NCI-H446 (cell line): Measurements from ENCODE around the gene RSKR.
"Not testable (repeated sequence)": the region's sequence is repeated elsewhere in the genome, so short reads cannot be mapped to it uniquely, and the experiment has no call there.

Experiments
- DNase-seq, 2 experiments: peaks; one replicate each; lab custom pipeline; 2025; lab: John Stamatoyannopoulos, UW

The RSKR gene

DNA sequence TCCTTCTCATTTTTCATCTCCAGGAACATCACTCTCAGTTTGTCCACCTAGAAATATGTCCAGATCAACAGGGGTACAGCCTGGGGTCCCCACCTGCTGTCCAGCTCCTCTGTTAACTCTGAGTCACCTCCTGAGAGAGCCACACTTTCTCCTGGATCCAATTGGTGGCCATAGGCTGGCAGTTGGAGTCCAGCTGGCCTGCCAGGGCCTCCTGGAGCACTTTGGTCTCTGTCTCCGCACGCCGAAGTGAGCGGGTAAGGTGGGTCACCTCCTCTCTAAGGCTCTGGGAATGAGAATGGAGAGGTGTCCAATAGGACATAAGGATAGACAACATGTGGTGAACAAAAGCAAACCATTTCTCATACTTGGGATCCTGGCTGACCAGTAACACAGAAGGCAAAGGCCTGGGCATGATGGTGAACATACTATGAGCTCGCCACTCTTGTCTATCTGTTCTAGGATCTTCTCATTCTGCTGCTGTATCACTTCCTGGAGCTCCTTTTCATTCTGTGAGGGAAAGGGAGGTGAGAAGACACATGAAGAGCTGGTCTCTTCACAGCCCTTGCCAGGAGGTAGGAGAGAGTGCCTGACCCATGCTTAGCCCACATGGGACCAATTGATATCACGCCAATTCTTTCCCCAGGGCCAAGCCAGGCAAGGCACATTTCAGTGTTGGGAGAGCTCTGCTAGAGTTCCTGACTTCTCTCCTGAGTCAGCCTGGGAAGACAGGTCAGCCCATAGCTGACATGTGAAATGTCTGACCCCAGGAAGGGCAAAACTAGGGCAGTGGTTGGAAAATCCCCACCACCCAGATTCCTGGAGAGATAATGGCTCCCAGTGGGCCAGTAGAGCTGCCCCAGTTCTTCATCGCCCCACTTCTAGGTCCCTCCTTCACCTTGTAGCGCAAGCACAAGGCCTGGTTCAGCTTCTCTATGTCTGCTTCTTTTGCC is 35.5 kb downstream of the RSKR start:
- no peak for DNase-seq

DNA sequence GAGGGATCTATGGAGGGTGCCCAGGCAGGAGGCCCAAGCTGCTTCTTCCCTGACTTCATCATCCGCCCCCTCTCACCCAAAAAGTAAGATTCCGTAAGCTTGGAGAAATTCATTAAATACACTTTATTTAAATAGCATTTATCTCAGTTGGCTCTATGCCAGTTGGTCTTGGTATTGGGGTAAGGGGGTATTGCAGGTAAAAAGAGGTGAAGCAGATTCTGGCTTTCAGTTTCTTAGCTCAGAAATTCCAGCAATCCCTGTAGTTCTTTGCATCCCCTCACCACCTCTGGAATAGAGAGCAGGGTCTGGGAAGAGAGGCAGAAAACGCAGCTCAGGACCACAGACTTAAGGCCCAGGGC is 36.5 kb downstream of the RSKR start:
- no peak for DNase-seq

DNA sequence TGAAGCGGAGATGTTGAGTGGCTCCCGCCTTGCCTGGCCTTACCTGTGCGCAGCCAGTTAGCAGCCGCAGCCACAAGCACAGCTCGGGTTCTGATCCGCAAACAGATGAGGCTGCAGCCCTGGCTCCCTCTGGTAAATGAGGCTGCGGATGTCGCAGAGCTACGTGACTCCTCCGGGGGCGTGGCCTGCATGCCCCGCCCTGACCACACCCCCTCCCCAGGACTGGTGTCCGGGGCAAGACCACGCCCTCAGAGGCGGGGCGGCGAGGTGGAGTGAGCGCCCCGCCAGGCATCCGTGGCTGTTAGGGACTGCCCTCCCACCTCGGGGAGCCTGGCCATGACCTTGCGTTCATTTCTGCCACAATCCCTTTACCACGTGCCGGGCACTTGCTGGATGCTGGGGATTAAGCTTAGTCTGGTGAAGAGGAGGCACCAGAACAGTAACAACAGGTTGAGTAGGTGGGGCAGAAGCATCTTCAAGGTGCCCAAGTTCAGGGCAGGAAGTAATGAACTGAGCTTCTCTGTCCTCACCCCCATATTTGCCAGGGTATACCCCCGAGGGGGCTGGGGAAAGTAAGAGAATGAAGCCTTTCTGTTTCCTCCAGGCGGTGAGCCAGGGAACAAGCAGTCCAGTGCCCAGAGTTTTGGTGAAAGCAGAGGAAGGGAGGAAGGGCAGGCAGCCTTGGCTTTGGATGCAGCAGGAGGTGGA is 37.1 kb downstream of the RSKR start, which contains the start of gene ALDOC:
Gene ALDOC, minus strand, starts transcription at position 138 of the 708 bp plus-strand sequence. CDS start 1,363 bp downstream, outside the sequence.
- DNase-seq: peak; percentile 51 to 82

DNA sequence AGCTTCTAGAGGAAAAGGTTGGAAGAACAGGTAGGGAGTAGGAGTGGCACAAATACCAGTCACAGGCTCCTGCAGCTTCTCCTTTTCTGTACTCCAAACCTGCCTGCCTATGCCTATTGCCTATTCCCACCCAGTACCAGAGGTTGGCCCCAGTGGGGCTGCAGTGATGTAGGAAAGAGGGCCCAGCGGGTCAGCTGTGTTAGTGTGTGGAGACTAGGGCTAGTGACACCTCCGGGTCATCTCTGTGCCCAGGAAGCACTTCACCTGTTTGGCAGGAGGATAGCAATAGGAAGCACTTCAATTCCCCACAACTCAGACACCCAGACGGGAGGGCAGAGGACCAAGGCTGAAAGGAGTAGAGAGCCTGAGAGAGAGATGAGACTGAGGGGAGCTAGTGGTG is 38.0 kb downstream of the RSKR start:
- DNase-seq: not testable (repeated sequence)

DNA sequence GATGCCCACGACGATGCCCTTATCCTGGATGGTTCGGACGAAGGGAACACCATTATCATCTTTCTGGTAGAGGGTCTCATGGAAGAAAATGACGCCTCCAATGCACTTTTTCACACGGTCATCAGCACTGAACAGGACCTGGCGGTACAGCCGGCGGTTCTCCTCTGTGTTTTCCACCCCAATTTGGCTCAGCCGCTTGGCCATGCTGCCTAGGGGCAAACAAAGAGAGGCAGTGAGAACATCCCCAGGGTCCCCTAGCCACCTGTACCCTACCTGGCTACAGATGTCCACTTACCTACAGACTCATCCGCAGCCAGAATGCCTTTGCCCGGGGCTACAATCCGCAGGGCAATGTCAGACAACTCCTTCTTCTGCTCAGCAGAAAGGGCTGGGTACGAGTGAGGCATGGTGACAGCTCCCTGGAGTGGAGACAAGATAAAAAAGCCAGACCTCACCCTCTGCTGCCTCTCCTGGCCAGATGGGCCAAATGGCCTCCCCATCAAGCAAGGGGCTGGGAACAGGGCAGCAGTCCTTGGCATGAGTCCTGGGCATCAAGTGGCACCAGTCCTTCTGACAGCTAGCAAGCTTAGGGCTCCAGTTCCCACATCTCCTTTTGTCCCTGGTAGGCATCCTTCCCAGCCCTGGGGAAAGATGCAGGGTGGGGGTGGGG is 38.7 kb downstream of the RSKR start:
- DNase-seq: peak in 1 of 2 experiments; percentile 15

DNA sequence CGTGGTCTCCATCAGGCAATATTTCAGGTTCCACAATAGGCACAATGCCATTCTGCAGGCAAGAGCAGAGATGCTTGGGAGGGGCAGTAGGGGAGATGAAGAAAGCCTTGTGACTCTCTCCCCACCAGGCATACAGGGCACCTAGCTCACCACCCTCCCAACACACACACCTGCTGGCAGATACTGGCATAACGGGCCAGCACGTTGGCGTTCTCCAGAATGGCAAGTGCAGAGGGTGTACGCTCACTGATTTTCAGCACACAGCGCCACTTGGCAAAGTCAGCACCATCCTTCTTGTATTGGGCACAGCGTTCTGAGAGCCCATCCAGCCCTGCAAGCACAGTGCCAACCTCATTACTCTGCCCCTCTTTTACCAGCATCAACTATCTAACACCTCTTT is 39.5 kb downstream of the RSKR start:
- DNase-seq: no peak

DNA sequence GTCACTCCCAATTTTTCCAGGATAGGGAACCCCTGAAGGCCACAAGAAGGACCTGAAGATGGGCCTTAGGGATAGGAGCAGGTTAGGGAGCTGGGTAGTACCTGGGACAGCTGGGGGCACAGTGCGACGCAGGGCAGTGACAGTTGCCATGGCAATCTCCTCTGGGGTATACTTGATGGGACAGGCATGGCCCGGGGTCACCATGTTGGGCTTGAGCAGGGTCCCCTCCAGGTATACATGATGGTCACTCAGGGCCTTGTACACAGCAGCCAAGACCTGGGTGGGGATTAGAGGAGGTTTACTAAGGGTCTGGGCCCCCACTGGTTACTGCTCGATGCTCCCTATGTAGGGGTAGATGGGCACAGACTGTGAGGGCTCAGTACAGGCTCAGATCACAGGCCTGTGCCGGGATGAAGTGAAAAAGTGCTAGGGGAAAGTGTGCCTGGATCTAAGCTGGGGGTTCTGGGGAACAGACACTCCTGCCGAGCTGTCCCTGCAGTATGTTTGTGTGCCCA is 40.0 kb downstream of the RSKR start:
- DNase-seq: no peak

DNA sequence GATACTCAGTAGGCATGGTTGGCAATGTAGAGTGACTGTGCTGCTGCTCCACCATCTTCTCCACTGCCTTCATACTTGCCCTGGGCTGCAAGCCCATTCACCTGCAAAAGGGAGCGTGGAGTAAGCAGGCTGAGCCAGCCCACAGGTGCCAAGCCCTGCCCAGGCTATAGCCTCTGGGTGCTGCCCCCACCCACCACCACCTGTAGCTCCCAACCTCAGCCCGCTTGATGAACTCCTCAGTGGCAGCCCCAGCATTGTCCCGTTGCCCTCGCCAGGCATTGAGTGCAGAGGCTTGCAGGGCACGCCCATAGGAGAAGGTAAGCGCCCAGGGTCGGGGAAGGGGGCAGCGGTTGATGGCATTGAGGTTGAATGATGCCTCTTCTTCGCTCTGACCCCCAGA is 40.5 kb downstream of the RSKR start:
- DNase-seq: no peak

DNA sequence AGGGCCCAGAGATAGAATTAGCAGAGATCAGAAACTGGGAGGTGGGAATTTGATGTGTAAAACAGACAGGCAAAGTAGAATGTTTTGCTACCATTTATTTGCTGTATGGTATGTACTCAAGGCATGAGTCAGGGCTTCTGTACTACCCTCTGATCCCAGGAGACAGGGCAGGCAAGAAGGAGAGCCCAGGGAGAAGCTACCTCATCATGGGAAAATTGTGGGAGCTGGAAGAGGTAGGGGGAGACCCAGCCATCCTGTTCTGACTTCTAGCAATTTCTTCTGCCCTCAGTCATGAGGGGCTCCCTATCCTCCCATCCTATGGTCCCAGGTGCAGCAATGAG is 41.0 kb downstream of the RSKR start:
- no peak for DNase-seq

DNA sequence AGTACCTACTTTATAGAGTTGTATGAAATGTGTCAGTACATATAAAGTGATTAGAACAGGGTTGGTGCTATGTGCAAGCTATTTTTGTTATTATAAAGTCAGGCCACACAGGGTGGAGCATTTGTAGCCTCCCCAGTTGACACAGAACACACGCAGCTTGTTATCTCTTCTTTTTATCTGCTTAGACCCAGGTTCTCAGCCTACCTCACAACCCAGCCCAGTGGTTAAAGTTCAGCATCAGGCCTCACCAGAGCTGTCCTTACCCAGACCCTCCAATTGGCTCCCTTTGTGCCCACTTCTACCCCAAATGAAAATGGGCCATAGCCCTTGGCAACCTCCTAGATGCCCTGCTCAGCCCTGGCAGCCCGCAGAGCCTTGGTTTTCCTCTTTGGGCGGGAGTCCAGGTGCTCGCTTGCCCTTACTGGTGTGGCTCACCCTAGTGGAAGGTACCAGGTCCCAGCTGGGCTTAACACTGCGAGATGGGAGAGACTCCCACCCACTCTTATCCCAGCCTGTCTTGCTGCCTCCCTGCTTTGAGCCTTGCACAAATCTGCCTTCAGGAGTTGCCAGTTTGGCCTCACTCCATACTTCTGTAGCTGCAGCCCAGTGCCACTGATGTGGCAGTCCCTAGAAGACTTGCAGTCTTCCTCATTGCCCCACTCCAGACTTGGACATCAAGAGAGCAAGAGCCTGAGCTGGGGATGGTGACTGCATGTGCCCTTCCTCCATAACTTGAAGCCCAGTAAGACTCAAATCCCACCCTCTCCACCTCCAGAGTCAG is 41.5 kb downstream of the RSKR start:
- DNase-seq: no peak

DNA sequence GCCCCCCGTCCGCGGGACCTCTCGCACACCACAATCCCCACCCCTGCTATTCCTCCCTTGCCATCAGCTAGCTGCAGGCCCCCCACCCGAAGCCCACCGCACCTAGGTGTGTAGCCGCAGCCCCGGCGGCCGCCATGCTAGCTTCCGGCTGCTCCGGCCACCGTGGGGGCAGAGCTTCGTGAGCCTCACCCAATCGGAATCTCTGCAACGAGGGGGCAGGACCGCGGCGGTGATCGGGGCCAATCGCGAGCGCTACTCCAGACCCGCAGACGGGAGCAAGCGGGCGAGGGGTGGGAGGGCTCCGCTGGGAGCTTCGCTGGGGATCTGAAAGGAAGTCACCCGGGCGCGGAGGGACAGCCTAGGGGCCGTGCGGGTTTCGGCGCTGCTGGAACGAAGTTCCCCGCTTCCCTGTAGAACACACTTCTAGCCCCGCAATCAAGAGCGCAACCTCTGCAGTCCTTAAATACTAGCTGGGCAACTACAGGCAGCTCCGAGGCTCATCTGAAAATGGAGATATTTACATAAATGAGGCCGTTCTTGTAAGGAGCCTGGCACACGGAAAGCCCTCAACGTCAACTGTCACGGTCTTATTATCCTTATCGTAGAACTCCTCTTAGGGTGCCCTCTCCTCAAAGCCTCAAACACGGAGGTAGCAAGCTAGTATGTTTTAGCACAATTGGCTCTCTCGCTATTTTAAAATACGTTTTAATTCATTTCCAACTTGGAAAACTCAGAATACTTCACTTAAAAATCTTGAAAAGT is 42.4 kb downstream of the RSKR start, which contains the start of gene PIGS:
Gene PIGS, minus strand, starts transcription at position 164 of the 762 bp plus-strand sequence. Its CDS starts 28 bp downstream, at position 136.
- DNase-seq: peak; percentile 82 to 94

DNA sequence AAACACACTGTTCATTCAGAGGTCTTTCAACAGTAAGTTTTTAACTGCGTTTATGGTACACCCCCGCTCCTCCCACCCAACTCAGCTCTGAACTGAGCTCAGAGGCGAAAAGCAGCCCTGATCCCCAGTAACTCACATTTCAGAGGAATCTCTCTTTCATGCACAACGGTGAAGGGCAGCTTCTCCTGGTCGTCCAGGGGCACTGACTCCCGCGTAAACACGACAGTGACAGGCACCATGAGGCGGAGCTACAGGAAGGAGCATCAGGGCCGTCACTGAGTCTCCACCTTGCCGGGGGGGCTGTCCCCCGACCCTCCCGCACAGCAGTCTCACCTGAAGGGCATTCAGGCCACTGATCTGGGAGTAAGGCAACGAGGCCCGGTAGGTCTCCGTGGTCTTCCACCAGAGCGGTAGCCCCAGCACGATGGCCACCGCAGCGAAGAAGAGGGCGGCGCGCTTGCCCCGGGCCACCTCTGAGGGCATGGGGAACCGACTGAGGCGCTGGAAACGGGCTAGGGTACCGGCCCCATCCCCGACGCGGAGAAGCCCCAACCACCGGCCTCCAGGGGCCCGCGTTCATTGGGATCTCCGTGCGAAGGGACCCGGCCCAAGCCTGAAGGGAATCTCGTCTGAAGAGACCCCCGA is 43.1 kb downstream of the RSKR start:
- DNase-seq: no peak

DNA sequence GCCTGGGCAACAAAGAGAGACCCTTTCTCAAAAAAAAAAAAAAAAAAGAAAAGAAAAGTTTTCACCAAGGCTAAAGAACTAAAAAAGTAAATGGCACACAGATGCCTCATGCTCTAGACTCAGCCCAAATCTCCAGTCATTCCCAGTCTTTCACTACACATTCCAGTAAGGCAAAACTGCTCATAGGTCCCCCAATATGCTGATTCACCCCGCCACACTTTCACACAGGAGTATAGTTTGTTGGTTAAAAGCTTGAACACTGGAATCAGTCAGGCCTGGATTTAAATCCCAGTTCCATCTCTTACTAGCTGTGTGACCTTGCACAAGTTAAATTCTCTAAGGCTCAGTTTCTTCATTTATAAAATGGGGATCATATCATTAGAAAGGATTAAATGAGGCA is 44.5 kb downstream of the RSKR start:
- no peak for DNase-seq

DNA sequence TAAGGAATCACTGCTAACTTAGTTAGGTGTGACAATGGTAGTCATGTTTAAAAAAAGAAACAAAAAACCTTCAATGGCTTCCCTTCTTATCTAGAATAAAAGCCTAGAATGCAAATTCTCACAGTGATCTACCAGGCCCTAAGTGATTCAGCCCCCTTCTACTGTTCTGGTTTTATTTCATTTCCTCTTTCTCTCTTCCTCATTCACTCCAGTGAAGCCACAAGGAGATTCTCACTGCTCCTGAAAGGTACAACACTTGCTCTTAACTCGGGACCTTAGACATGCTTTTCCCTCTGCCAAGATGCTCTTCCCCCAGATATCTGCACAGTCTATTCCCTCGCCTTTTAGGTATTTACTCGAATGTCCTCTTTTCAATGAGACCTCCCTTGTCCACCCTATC is 46.4 kb downstream of the RSKR start:
- DNase-seq: no peak

DNA sequence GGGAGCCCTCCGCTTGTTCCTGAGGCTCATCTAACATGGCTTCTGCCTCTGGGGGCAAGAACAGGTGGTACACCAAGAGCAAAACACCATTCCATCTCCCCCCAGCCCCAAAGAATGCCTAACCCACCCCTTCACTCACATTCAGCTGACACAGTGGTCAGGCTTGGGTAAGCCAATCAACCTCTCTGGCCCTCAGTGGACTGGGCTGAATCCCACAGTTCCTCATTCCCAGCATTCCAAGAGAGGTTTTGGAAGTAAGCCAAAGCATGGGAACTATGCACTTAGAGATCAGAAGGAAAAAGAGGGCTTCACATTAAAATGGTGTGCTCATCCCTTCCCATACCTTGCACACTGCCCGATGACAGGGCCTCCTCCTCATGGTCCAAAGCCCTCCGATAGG is 50.5 kb downstream of the RSKR start:
- no peak for DNase-seq
